RPMI7951 (cell line): Measurements from ENCODE around the gene BIVM. TPM values are rescaled to one million over a fixed set of nuclear protein-coding genes. Genes with fewer than 3 reads are reported as not detected.

Source experiments
- DNase-seq: peaks from one replicate; pipeline ENCODE4 v3.0.0-alpha.2; 2012; ENCODE audit warnings: low read depth
- total RNA-seq: library from RNA; depleted of rRNA; stranded (reverse); fragments of >200 nt; shearing (Covaris generic); gene quantifications from 2 replicates; pipeline ENCODE4 v1.2.3, GENCODE V29; 2014

Gene BIVM
- total RNA-seq, 1 experiment from 2014 or later: 13.3 TPM

DNA sequence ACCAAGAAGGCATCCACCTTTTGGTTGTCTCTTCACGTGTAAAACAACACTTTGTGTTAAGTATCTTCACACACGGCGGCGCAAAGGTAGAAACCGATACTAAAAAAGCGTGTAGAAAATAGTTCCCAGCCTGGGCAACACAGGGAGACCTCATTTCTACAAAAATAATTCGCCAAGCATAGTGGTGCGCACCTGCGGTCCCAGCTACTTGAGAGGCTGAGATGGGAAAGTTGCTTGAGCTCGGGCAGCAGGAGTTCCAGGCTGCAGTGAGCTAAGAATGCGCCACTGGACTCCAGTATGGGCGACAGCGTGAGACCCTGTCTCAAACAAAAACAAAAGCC lies 46.3 kb downstream of the BIVM start:
- DNase-seq: no peak

DNA sequence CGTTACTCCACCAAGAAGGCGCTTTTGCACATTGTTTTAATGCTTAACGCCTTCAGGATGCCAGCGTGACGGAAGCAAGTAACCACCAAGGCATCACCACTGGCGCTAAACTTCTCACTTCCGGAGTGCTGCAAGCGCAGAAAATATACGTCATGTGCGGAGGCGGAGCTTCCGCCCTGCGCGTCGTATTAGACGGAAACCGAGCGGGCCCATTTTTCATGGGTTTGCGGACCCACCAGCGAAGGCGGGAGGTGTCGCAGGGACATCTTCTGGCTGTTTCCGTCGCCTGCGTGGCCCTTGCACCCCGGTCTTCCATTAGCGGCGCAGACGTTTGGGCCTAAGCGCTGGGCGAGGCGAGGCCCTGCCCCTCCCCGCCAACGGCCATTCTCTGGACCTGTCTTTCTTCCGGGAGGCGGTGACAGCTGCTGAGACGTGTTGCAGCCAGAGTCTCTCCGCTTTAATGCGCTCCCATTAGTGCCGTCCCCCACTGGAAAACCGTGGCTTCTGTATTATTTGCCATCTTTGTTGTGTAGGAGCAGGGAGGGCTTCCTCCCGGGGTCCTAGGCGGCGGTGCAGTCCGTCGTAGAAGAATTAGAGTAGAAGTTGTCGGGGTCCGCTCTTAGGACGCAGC lies 46.8 kb downstream of the BIVM start, which contains the start of gene ERCC5:
ERCC5 (plus strand) TSS at position 403 of the 631 bp plus-strand sequence. CDS start 235 bp downstream, outside the sequence.
- peak; percentile 93 for DNase-seq

DNA sequence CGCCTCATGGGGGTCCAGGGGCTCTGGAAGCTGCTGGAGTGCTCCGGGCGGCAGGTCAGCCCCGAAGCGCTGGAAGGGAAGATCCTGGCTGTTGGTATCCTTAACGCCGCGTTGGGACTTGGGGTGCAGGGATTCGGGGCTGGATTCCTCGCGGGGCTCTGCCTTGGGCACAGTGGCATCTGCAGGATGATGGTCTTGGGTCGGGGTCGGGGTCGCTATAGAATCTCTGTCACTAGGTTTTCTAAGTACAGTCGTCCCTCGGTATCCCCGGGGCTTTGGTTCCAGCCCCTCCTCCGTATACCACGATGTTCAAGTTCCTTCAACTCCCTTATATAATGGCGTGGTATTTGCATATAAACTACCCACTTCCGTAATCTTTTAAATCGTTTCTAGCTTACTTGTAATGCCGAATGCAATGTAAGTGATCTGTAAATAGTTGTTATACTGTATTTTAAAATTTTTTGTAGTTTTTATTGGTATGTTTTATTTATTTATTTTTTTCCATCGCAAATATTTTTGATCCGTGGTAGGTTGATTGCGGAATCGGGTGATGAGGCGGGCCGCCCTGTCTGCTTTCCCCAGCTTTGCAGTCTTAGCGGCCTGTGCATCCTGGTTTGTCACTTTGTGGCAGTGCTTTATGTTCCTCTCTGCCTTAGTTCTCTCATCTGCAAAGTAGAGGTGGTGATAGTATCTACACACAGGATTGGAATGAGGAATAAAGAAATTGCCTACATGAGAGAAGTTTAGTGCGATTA lies 47.5 kb downstream of the BIVM start:
- peak; percentile 39 for DNase-seq

DNA sequence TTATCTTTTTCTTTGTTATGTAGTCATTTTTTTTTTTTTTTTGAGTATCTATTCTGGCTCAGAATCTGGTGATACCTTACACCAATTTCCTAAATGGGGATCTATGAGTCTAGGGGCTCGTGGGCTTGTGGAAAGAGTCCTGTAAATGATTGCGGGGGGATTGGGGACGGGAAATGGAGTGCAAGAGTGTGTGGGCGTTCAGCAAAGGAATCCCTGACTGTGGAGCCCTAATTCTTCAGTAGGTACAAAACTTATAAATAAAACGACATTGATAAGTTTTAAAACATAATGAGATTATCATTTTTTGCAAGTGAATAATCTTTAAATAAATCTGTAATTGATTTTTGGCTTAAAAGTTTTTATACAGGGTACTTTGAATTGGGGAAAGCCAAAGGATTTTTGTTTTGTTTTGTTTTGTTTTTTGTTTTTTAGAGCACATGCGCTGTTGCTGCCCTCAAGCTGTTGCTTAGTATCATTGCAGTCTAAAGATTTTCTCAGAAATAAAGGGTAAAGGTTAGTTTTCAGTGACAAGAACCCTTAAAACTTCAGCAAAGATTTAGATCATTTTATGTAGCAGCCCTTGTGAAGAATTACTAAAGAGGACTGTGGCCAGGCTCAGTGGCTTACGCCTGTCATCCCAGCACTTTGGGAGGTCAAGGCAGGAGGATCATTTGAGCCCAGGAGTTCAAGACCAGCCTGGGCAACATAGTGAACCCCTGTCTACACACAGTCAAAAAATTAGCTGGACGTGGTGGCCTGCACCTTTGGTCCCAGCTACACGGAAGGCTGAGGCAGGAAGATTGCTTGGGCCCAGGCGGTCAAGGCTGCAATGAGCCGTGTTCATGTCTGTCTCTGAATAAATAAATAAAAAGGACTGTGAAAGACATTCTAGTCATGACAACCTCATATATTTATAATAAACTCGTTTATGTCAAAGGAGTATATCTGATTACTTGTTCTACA lies 48.6 kb downstream of the BIVM start:
- peak; percentile 32 for DNase-seq

DNA sequence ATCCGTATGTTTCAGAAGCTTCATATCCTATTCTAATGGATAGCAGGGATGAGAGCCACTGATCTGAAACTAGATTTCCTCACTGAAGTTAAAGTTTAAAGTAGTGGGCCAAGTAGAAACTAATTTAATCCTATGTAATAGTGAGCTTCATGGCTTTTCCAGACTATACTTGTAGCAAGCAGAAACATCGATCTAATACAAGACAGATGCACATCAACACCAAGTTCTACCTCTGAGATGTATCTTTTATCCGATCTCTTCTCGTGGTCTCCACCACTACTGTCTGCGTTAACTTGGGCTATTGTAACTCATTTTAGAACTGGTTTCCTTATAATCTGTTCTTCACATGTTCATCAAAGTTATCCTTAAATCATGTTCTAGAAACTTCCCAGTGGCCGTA lies 50.0 kb downstream of the BIVM start:
- no peak for DNase-seq

DNA sequence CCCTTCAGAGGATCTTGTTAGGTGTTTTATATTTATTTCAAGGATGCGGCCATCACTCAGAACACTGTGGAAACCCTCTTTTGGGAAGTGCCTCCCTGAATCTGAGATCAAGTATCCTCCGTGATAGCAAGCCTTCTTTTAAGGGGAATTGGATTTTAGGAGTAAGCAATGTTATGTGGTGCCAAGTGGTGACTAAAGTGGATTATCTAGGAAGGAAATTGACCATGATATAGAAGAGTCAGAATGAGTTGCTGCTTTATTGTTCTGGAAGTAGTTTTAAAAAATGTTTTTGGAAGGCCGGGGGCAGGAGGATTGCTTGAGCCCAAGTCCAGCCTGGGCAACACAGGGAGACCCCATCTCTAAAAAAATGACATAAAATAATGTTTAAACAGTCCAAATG lies 53.6 kb downstream of the BIVM start:
- no peak for DNase-seq

DNA sequence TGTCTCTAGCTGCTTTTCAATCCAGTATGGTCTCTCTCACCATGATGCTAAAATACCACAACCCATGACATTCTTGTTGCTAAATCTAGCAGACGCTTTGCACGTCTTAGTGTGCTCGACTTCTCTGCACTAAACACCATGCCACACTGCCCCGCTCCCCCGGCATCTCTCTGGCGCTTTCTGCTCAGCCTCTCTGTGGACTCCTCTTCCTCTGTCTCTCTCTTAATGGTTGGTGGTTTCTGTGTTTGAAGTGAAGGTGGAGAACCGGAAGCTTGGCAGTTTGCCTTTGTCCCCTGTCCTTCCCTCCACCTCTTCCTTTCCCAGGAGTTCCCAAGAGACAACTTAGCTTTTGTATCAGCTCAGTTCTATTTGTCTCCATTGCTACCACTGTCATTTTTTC lies 55.8 kb downstream of the BIVM start:
- no peak for DNase-seq

DNA sequence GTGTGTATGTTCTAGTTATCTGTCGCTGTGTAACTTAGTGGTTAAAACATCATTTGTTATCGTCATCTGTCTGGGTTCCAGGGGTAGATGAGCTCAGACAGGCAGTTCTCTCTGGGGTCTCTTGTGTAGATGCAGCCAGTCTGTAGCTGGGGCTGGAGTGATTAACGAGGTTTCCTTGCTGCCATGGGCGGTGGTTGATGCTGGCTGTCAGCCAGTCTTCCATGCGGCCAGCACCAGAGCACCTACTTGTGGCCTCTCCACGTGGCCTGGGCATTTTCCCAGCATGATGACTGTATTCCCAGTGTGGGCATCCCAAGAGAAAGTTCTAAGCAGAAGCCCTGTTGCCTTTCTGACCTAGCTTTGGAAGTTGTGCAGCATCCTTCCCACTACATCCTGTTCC lies 57.6 kb downstream of the BIVM start:
- peak; percentile 69 for DNase-seq

DNA sequence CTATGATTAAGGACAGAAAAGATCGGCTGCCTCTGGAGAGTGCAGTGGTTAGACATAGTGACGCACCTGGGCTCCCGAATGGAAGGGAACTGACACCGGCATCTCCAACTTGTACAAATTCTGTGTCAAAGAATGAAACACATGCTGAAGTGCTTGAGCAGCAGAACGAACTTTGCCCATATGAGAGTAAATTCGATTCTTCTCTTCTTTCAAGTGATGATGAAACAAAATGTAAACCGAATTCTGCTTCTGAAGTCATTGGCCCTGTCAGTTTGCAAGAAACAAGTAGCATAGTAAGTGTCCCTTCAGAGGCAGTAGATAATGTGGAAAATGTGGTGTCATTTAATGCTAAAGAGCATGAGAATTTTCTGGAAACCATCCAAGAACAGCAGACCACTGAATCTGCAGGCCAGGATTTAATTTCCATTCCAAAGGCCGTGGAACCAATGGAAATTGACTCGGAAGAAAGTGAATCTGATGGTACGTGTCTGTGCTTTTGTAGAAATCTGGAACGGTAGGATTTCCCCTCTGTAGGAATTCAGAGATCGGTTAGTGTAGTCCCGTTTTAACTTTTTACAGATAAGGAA lies 63.8 kb downstream of the BIVM start:
- DNase-seq: no peak

DNA sequence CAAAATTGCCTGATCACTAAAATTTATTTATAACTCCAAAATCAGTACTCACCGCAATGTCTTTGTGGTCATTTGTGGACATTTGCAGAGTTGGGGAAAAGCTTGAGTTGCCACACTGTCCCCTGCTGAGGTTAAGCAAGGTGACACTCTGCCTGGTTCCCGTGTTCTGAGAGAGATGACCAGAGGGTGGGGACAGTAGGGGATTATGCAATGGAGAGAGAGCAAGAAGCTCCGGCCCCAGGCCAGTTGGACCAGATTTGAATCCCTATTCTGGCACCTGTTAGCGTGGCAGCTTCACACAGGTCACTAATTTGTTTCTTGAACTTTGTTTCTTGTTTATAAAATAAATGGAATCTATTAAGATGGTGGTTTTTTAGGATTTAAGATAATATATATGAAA lies 64.7 kb downstream of the BIVM start:
- no peak for DNase-seq

DNA sequence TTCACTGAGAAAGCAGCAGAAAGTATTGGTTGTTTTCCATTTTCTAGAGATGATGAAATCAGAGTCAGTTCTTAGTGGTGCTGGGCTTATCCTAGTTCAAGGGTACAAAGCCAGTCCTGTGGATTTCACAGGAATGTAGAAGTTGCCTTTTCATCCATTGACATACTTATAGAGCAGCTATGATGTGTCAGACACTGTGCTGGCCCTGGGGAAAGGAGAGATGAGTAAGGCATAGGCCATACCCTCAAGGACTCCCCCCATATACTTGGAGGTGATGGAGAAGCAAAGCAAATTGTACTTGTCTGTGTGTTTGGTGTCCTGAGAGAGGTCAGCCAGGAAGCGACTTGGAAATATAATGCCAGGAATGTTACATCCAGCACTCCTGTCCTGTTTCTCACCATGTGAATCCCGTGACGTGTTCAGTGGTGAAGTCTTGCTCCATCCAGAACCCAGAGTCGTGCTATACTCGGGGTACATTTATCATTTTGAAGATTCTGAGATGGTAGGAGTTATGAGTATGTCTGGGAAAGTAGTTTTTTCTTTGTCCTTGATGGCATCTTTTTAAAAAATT lies 69.5 kb downstream of the BIVM start:
- DNase-seq: no peak

DNA sequence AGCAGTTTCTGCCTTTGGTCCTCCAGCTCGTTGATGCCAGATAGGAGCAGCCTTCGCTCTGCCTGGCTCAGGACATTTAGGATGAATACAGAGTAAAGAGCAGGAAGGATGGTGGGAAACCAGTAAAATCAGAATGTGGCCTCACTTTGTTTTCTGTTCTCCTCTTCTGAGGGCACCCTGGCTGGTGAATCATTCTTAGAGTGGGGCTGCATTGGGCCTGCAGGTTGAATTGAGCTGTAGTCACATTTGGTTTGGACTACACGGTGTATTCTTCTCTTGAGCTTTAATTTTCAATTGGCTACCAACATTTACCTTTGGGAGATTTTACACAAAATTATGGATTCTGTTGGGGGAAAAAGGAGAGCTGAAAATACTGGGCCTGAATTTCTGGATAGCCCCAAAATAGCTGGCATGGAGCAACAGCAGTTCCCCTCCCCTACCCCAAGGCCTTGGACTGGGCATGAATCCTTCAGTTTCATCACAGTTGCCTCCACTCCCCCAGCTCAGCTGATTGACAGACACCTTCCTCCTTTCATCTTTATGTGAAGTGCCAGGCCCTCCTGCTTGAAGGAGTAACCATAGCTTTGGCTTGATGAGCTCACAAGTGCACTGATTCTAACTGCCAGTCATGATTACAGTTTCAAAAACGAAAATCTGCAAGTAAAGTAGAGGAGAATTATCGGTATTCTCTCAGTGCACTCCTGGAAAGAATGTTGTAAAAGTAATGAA lies 71.2 kb downstream of the BIVM start:
- DNase-seq: no peak

DNA sequence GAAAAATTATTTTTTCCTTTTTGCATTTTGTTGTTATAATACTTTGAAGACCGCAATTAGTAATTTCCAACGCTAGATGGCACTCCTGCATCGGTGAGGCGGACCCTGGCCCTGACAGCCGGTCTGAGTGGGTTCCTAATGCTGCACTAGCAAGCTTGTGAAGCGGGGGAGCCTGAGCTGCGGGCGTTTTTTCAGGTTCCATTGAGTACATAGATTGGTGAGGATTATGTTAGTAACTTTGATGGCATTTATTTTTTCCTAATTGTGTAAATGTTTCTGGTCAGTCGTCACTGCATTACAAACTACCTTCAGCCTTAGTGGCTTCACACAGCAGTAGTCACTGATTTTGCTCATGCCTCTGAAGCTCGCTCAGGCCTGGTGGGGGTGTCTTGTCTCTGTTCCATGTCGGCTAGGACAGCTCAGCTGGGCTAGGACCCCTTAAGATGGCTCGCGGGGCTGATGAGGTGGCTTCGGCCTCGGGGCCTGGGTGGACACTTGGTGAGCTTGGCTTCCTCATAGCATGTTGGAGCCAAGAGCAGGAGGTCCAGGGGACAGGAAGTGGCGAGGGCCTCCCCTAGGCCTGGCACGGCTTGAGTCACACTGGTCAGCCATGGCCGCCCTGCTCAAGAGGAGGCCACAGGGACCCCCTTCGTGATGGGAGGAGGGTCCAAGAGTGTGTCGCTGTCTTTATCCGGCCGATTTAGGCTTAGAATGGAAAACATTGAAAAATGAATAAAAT lies 71.9 kb downstream of the BIVM start:
- DNase-seq: peak; percentile 44

DNA sequence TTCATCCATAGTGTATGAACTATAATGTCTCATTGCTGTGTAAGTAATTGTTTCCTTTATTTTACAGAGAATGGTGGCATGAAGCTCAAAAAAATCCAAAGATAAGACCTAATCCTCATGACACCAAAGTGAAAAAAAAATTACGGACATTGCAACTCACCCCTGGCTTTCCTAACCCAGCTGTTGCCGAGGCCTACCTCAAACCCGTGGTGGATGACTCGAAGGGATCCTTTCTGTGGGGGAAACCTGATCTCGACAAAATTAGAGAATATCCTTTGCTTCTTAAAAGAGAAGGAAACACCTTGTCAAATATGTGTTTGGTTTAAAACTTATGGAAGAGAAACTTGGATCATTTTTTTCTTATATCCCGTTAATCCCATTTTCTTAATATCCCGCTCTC lies 73.2 kb downstream of the BIVM start:
- DNase-seq: no peak

DNA sequence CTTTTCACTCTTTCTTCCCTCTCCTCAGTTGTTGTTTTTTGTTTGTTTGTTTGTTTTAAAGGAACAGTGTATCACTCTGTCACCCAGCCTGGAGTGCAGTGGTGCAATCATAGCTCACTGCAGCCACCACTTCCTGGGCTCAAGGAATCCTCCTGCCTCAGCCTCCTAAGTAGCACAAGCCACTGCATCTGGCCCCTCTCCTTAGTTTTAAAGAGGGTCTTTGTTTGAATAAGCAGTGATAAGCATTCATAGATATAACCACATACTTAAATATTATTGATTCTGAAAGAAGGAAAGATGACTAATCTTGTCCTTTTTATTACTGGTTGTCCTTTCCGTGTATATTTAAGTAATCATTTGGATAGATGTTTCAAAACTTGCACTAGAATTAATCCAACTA lies 73.6 kb downstream of the BIVM start:
- DNase-seq: no peak

DNA sequence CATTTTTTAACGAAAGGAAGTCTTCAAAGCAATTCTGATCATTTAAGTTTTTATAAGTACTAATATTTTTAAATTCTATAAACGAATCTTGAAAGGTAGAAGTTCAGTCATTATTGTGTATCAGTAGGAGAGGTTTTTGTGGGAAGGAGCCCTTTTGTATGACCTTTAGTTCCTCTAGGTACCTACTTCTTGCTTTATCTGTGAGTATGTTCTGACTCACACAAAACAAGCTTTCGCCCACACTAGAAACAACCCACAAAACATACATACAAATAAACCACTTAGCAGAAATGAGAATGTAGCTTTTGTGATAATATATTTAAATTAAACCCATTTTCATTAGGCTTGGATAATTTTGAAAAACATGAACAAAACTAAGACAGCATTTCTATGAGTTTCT lies 74.7 kb downstream of the BIVM start:
- DNase-seq: no peak

DNA sequence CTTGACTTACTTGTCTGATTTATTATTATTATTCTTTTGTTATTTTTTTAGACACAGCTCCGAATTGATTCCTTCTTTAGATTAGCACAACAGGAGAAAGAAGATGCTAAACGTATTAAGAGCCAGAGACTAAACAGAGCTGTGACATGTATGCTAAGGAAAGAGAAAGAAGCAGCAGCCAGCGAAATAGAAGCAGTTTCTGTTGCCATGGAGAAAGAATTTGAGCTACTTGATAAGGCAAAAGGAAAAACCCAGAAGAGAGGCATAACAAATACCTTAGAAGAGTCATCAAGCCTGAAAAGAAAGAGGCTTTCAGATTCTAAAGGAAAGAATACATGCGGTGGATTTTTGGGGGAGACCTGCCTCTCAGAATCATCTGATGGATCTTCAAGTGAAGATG lies 76.3 kb downstream of the BIVM start:
- DNase-seq: no peak

DNA sequence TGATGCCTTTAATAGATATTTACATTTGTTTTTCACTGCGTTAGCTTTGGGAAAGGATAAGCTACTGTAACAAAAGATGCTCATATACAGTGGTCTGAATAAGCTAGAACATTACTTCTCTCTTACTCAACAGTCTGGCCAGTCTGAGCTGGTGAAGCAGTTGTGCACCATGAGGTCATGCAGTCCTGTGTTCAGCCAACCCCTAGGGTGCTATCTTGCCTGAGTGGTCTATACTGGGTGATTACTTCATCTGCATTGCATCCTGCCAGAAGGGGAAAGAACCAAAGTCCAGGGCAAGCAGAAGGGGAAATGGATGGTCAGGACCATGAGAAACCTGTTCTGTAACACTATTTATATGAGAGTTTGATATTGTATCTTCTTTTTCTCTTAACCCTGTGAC lies 78.4 kb downstream of the BIVM start:
- DNase-seq: no peak

DNA sequence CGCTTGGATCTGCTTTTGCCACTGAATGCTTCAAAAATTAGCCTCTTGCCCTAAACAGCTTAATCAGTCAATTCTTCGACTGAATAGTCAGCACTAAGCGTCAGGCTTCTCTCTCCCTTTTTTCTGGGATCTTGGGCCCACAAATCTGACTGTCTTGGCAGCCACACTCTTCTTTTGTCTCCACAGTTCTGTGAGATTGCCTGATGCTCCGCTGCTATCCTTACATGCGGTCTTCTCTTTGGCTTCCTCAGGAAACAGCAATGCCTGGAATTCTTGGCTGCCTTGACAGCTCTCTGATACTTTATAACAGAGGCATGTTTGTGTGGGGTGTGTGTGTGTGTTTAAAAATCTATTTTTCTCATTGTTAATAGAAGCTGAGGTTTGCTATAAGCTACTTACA lies 79.6 kb downstream of the BIVM start:
- DNase-seq: no peak

DNA sequence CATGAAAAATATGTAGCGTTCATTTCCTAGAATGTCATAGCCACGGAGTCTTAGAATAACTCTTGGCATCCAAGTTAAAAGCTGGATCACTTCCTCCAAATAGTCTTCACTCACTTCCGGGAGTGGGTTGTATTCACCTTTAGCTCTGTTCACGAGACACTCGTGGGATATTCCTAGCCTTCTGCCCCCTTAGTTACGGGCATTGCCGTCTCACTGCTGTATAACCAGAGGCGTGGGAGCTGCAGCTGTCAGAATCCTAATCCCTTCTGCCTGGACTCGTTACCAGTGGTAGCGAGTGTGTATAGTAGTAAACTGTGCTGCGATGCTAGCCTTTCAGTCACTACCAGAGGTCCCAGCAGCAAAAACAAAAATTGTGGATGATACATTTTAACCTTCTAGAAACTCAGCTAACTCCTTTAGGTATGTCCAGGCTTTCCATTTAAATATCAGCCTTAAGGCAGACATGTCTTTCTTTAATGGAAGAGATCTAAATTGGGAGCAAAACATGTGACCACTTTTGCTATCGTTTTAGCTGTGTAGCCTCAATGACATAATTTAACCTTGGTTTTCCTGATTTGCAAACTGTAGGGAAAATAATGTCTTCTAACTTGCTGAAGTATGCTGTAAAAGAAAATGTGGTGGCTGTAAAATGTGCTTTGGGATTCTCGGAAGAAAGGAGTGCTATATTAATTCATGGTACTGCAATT lies 81.0 kb downstream of the BIVM start:
- no peak for DNase-seq
